ENCODE results near the gene HEMGN.

DNA sequence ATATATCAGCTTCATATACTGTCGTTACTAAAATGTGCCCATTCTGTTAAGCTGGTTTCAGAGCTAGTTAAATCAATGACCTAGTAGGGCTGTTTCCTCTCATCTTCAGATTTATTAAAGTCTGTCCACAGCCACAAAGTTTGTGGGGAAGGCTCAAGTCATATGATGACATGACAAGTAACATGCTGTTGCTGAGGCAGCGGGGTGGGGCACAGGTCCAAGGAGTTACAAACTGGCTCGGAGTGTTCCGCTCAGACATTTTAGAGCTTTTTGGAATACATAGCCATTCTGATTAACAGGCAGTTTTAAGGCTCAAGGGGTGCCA, 42.5 kb upstream of the HEMGN start:
- TF ChIP-seq, protein P1, sequence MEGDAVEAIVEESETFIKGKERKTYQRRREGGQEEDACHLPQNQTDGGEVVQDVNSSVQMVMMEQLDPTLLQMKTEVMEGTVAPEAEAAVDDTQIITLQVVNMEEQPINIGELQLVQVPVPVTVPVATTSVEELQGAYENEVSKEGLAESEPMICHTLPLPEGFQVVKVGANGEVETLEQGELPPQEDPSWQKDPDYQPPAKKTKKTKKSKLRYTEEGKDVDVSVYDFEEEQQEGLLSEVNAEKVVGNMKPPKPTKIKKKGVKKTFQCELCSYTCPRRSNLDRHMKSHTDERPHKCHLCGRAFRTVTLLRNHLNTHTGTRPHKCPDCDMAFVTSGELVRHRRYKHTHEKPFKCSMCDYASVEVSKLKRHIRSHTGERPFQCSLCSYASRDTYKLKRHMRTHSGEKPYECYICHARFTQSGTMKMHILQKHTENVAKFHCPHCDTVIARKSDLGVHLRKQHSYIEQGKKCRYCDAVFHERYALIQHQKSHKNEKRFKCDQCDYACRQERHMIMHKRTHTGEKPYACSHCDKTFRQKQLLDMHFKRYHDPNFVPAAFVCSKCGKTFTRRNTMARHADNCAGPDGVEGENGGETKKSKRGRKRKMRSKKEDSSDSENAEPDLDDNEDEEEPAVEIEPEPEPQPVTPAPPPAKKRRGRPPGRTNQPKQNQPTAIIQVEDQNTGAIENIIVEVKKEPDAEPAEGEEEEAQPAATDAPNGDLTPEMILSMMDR (IDR thresholded peaks at IDR 0.05 in 8 of 11, conservative IDR thresholded peaks at IDR 0.05 in 3 of 11) = no peak
- no peak for TF ChIP-seq POLR2A (IDR thresholded peaks at IDR 0.05)
